Measurements from ENCODE around the gene VPS33A. TPM values are rescaled to one million over a fixed set of nuclear protein-coding genes. Genes with fewer than 3 reads are reported as not detected.

The VPS33A gene
- total RNA-seq, 1 donor from 2014 or later, result 49.2 TPM

GRCh38 chr12:122244565-122245371, 21.5 kb downstream of the VPS33A start:
- Mint-ChIP-seq H3K4me1 (ENCODE audit: low read depth, unreplicated experiment) (no peaks in the 10 kb centered on the region), H3K9me3 (ENCODE audit: unreplicated experiment) (peaks cover 2% of the 10 kb centered on the region), H3K4me3 (ENCODE audit: unreplicated experiment) (no peak overlapping the region), H3K27me3 (ENCODE audit: unreplicated experiment) (peaks cover 2% of the 10 kb centered on the region), H3K36me3 (ENCODE audit: unreplicated experiment) (peaks cover 4% of the 10 kb centered on the region), H3K27ac (ENCODE audit: unreplicated experiment) (no peak overlapping the region)
- DNase-seq, result no peak
- TF ChIP-seq CTCF (IDR thresholded peaks at IDR 0.05; ENCODE audit: partially characterized antibody, unreplicated experiment), result no peak

DNA sequence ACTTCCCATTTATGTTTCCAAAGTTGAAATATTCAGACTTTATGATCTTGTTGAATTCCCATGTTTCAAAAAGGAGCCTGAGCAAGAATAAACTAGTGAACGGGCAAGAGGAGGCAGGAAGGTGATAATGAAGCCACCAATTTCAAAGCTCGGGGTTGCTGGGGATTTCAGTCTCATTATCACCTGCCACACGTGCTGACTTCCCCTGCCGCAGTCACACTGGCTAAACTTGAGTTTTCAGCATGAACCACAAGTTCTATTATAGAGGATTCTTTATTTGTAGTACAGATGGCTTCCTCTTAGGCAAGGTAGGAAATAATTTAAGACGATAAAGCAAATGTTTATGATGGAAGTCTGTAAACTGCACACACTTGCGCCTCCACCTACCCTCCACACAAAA, 22.3 kb downstream of the VPS33A start:
- peaks cover 4% of the 10 kb centered on the region for H3K36me3 Mint-ChIP-seq (ENCODE audit: unreplicated experiment)
- peaks cover under 1% of the 10 kb centered on the region for H3K4me1 Mint-ChIP-seq (ENCODE audit: low read depth, unreplicated experiment)
- peaks cover 4% of the 10 kb centered on the region for H3K27me3 Mint-ChIP-seq (ENCODE audit: unreplicated experiment)
- no peak overlapping the region for H3K27ac Mint-ChIP-seq (ENCODE audit: unreplicated experiment)
- H3K9me3 Mint-ChIP-seq (ENCODE audit: unreplicated experiment), result peaks cover 3% of the 10 kb centered on the region
- no peak for DNase-seq
- no peak for TF ChIP-seq CTCF (IDR thresholded peaks at IDR 0.05; ENCODE audit: partially characterized antibody, unreplicated experiment)
- no peak overlapping the region for H3K4me3 Mint-ChIP-seq (ENCODE audit: unreplicated experiment)

DNA sequence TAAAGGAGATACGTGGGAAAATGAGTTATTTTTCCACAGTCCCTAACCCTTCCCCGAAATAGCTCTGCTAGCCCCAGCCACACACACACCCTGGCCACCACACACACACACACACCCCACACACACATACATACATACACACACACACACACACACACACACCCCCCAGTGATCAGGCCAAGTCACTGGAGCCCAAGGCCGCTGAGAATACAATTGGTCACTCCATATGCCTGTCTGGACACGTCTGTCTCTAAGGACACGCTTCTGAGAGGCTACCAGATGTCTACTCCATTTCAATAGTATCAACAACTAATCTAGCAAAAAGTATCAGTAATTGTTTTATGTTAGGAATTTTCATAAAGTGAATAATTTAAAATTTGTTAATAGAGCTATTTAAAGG, 27.4 kb downstream of the VPS33A start:
- peaks cover 6% of the 10 kb centered on the region for H3K9me3 Mint-ChIP-seq (ENCODE audit: unreplicated experiment)
- DNase-seq, result peak; percentile 59
- H3K36me3 Mint-ChIP-seq (ENCODE audit: unreplicated experiment), result no peaks in the 10 kb centered on the region
- H3K4me3 Mint-ChIP-seq (ENCODE audit: unreplicated experiment), result peak overlapping the region; percentile 17
- peak overlapping the region; percentile 90 for H3K27ac Mint-ChIP-seq (ENCODE audit: unreplicated experiment)
- H3K4me1 Mint-ChIP-seq (ENCODE audit: low read depth, unreplicated experiment), result peaks cover 6% of the 10 kb centered on the region
- no peak for TF ChIP-seq CTCF (IDR thresholded peaks at IDR 0.05; ENCODE audit: partially characterized antibody, unreplicated experiment)
- peaks cover 8% of the 10 kb centered on the region for H3K27me3 Mint-ChIP-seq (ENCODE audit: unreplicated experiment)

GRCh38 chr12:122235741-122236140, 30.6 kb downstream of the VPS33A start:
- no peak for TF ChIP-seq CTCF (IDR thresholded peaks at IDR 0.05; ENCODE audit: partially characterized antibody, unreplicated experiment)
- Mint-ChIP-seq H3K9me3 (ENCODE audit: unreplicated experiment) (peaks cover 6% of the 10 kb centered on the region), H3K36me3 (ENCODE audit: unreplicated experiment) (no peaks in the 10 kb centered on the region), H3K27me3 (ENCODE audit: unreplicated experiment) (peaks cover 8% of the 10 kb centered on the region), H3K27ac (ENCODE audit: unreplicated experiment) (no peak overlapping the region), H3K4me1 (ENCODE audit: low read depth, unreplicated experiment) (peaks cover 6% of the 10 kb centered on the region), H3K4me3 (ENCODE audit: unreplicated experiment) (no peak overlapping the region)
- DNase-seq, result no peak

GRCh38 chr12:122232691-122233090, 33.6 kb downstream of the VPS33A start:
- no peak overlapping the region for H3K4me3 Mint-ChIP-seq (ENCODE audit: unreplicated experiment)
- peaks cover 2% of the 10 kb centered on the region for H3K27me3 Mint-ChIP-seq (ENCODE audit: unreplicated experiment)
- peaks cover 8% of the 10 kb centered on the region for H3K4me1 Mint-ChIP-seq (ENCODE audit: low read depth, unreplicated experiment)
- no peak for TF ChIP-seq CTCF (IDR thresholded peaks at IDR 0.05; ENCODE audit: partially characterized antibody, unreplicated experiment)
- no peak for DNase-seq
- H3K27ac Mint-ChIP-seq (ENCODE audit: unreplicated experiment), result no peak overlapping the region
- H3K36me3 Mint-ChIP-seq (ENCODE audit: unreplicated experiment), result no peaks in the 10 kb centered on the region
- peaks cover 4% of the 10 kb centered on the region for H3K9me3 Mint-ChIP-seq (ENCODE audit: unreplicated experiment)
